PC-9 (cell line): ENCODE results near the gene MFAP3. TPM values are rescaled to one million over a fixed set of nuclear protein-coding genes. Genes with fewer than 3 reads are reported as not detected.
A peak's percentile ranks its signal among the peaks of the same experiment; 100 is the strongest.
"Not testable (repeated sequence)": the region's sequence is repeated elsewhere in the genome, so short reads cannot be mapped to it uniquely, and the experiment has no call there.

Experiments
- BruUV-seq: library from RNA; stranded (reverse); fragments of 400-500 nt; replicated peaks from 2 replicates; lab custom pipeline; 2021; lab: Mats Ljungman, UMichigan
- CTCF ChIA-PET: fragments of 300-600 bp; sonication (Branson Sonifier 250); formaldehyde crosslinking; loops from one replicate; lab custom pipeline; 2022; ENCODE audit warnings: antibody characterized with exemption; lab: Charles Lee
- POLR2A ChIA-PET: fragments of 300-600 bp; sonication (Branson Sonifier 250); formaldehyde crosslinking; loops from one replicate; lab custom pipeline; 2022; ENCODE audit warnings: antibody characterized with exemption; ENCODE audit not compliant: unreplicated experiment; lab: Charles Lee
- DNase-seq, 2 experiments: peaks; one replicate each; pipeline versions ENCODE4 v3.0.0 to v3.0.0-alpha.2; 2015 to 2022; ENCODE audit warnings: mixed read lengths in 1 of 2
- H2AFZ ChIP-seq: fragments of 200-600 bp; sonication (generic); 2 replicates; pipeline ENCODE4 v1.8.1; 2017; ENCODE audit warnings: antibody characterized with exemption
- H3F3A ChIP-seq: fragments of 200-600 bp; sonication (generic); 2 replicates; pipeline ENCODE4 v1.8.1; 2017; ENCODE audit warnings: antibody characterized with exemption, mild to moderate bottlenecking, low read depth; ENCODE audit not compliant: insufficient read depth
- H3K27ac ChIP-seq: fragments of 200-600 bp; sonication (generic); 2 replicates; pipeline ENCODE4 v1.6.1; 2016; ENCODE audit warnings: mixed run types
- H3K27me3 ChIP-seq: fragments of 200-600 bp; sonication (generic); 2 replicates; pipeline ENCODE4 v1.6.1; 2016; ENCODE audit warnings: low read depth, mixed run types; ENCODE audit not compliant: insufficient read depth
- H3K36me3 ChIP-seq: fragments of 200-600 bp; sonication (generic); 2 replicates; pipeline ENCODE4 v1.6.1; 2016; ENCODE audit warnings: low read depth, mixed run types
- H3K4me1 ChIP-seq: fragments of 200-600 bp; sonication (generic); replicated peaks from 2 replicates; pipeline ENCODE4 v1.6.1; 2016; ENCODE audit warnings: mixed run types; ENCODE audit not compliant: insufficient read depth
- H3K4me2 ChIP-seq: fragments of 200-600 bp; sonication (generic); 2 replicates; pipeline ENCODE4 v1.6.1; 2017; ENCODE audit warnings: mixed run types
- H3K4me3 ChIP-seq: fragments of 200-600 bp; sonication (generic); 2 replicates; pipeline ENCODE4 v1.6.1; 2016; ENCODE audit warnings: mixed run types
- H3K79me2 ChIP-seq: fragments of 200-600 bp; sonication (generic); 2 replicates; pipeline ENCODE4 v1.6.1; 2017; ENCODE audit warnings: low read depth, mixed run types
- H3K9me2 ChIP-seq: fragments of 200-600 bp; sonication (generic); 2 replicates; pipeline ENCODE4 v1.8.1; 2017; ENCODE audit warnings: mild to moderate bottlenecking; ENCODE audit not compliant: insufficient read depth
- H3K9me3 ChIP-seq: fragments of 200-600 bp; sonication (generic); 2 replicates; pipeline ENCODE4 v1.8.1; 2016; ENCODE audit warnings: low read depth; ENCODE audit not compliant: insufficient read depth
- H4K20me1 ChIP-seq: fragments of 200-600 bp; sonication (generic); 2 replicates; pipeline ENCODE4 v1.8.1; 2017; ENCODE audit not compliant: insufficient read depth
- EZH2 ChIP-seq: fragments of 200-600 bp; sonication (generic); IDR thresholded peaks from 2 replicates; pipeline ENCODE4 v1.8.0; 2017; ENCODE audit warnings: antibody characterized with exemption, low read depth
- intact Hi-C: fragments of 100-400 bp; cut with micrococcal nuclease; formaldehyde crosslinking; loops from one replicate; pipeline ENCODE4 v1.10.0; 2022; ENCODE audit not compliant: unreplicated experiment
- total RNA-seq: library from RNA; stranded (reverse); gene quantifications from 2 replicates; pipeline ENCODE4 v1.2.3, GENCODE V29; 2021
- TF ChIP-seq, protein P1 (sequence below): fragments of 200-600 bp; sonication (generic); conservative IDR thresholded peaks from 2 replicates; pipeline ENCODE4 v1.6.1; 2017; ENCODE audit warnings: mixed run types, antibody characterized with exemption, mild to moderate bottlenecking, moderate library complexity

The MFAP3 gene
- total RNA-seq, 1 experiment from 2014 or later: 29.3 TPM

DNA sequence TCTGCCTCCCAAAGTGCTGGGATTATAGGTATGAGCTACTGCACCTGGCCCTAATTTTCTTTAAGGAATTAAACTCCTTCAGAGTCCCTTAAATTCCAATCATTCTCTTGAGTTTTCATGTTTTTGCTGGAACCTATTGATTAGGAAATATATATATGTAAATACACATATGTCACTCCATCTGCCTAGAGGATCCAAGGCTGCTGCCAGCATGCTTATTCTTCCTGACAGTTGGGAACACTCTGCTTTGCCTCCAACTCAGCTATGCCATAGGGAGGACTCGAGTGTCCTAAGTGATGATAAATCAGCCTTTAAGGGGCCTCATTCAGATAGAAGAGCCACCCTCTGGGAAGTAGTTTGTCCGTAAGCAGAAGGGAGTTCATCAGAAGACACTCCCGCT is 21.8 kb downstream of the MFAP3 start:
- Histone ChIP-seq H3K79me2 (no peaks in the 10 kb centered on the region), H3K27ac (no peak overlapping the region), H2AFZ (no peak overlapping the region), H3K9me3 (no peaks in the 10 kb centered on the region), H3K36me3 (0 out of 2 replicates have a peak, but pooled peaks cover 3% of the 10 kb centered on the region), H3K4me2 (no peak overlapping the region), H3K27me3 (no peaks in the 10 kb centered on the region), H3K4me3 (no peak overlapping the region), H3F3A (peaks cover 22% of the 10 kb centered on the region), H3K9me2 (no peaks in the 10 kb centered on the region), H4K20me1 (peaks cover 11% of the 10 kb centered on the region), H3K4me1 (peaks cover 21% of the 10 kb centered on the region)
- intact Hi-C loops: no loop called here
- TF ChIP-seq, protein P1, sequence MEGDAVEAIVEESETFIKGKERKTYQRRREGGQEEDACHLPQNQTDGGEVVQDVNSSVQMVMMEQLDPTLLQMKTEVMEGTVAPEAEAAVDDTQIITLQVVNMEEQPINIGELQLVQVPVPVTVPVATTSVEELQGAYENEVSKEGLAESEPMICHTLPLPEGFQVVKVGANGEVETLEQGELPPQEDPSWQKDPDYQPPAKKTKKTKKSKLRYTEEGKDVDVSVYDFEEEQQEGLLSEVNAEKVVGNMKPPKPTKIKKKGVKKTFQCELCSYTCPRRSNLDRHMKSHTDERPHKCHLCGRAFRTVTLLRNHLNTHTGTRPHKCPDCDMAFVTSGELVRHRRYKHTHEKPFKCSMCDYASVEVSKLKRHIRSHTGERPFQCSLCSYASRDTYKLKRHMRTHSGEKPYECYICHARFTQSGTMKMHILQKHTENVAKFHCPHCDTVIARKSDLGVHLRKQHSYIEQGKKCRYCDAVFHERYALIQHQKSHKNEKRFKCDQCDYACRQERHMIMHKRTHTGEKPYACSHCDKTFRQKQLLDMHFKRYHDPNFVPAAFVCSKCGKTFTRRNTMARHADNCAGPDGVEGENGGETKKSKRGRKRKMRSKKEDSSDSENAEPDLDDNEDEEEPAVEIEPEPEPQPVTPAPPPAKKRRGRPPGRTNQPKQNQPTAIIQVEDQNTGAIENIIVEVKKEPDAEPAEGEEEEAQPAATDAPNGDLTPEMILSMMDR: no peak
- no peak for TF ChIP-seq EZH2
- ChIA-PET CTCF (no interaction called here), POLR2A (no interaction called here)
- no peak for DNase-seq
- BruUV-seq: no TSS peak

- Histone ChIP-seq H3K4me3 (no peak overlapping the region), H3F3A (peaks cover 4% of the 10 kb centered on the region; the same call in 1 of the 2 replicates), H3K27ac (no peak overlapping the region), H3K9me2 (0 out of 2 replicates have a peak, but pooled peaks cover 4% of the 10 kb centered on the region), H3K36me3 (no peaks in the 10 kb centered on the region), H3K79me2 (no peaks in the 10 kb centered on the region), H3K4me2 (no peak overlapping the region), H4K20me1 (peaks cover 3% of the 10 kb centered on the region; the same call in 1 of the 2 replicates), H3K27me3 (no peaks in the 10 kb centered on the region), H3K4me1 (peaks cover 8% of the 10 kb centered on the region), H2AFZ (no peak overlapping the region), H3K9me3 (no peaks in the 10 kb centered on the region)
- CTCF ChIA-PET: no interaction called here
- POLR2A ChIA-PET: no interaction called here
- DNase-seq: no peak
- no peak for TF ChIP-seq EZH2
- TF ChIP-seq, protein P1: no peak
- intact Hi-C loops: no loop called here
- no TSS peak for BruUV-seq
Measured at GRCh38 chr5:154063372-154063771, 24.6 kb downstream of the MFAP3 start.

DNA sequence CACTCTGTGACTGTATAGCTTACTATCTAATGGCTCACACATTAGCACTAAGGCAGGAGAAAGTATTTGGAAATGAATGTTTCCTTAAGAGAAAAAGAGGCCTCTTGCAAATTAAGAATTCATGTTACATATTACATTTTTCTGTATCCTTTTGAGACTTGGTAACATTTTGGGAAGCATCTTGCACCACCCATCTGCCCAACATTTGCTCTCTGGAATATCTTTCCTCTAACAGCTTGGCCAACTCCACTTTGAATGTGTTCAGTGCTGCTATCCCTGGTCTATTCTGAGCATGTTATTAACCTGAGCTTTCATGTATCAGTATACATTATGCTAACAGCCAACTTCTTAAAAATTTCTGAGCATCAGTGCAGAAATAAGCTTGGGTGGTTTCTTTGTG is 27.2 kb downstream of the MFAP3 start:
- Histone ChIP-seq H3K4me1 (no peaks in the 10 kb centered on the region; the same call in 1 of the 2 replicates), H3K36me3 (no peaks in the 10 kb centered on the region), H3K9me3 (no peaks in the 10 kb centered on the region), H2AFZ (no peak overlapping the region), H3K4me3 (no peak overlapping the region), H3F3A (no peaks in the 10 kb centered on the region), H3K4me2 (no peak overlapping the region), H3K27ac (no peak overlapping the region), H3K9me2 (0 out of 2 replicates have a peak, but pooled peaks cover 4% of the 10 kb centered on the region), H3K27me3 (no peaks in the 10 kb centered on the region), H4K20me1 (no peaks in the 10 kb centered on the region), H3K79me2 (no peaks in the 10 kb centered on the region)
- TF ChIP-seq, protein P1: no peak
- TF ChIP-seq EZH2: no peak
- ChIA-PET POLR2A (no interaction called here), CTCF (no interaction called here)
- intact Hi-C loops: no loop called here
- no peak for DNase-seq
- BruUV-seq: no TSS peak

- H3K4me3 ChIP-seq, H3K9me2 ChIP-seq, H3F3A ChIP-seq, H3K4me2 ChIP-seq, H3K27me3 ChIP-seq, H3K27ac ChIP-seq, H4K20me1 ChIP-seq, H3K4me1 ChIP-seq, BruUV-seq, H3K36me3 ChIP-seq, H3K9me3 ChIP-seq, H3K79me2 ChIP-seq, H2AFZ ChIP-seq: not testable (repeated sequence)
- intact Hi-C loops: loop anchor here (5.0 kb wide), 2 partner anchors 93 to 392 kb away; no protein-coding TSS in a partner anchor
- POLR2A ChIA-PET: interaction anchor here (0.6 kb wide), 1 partner anchor 12 kb away, joined by 6 read pairs; no protein-coding TSS in a partner anchor
- DNase-seq: peak in 1 of 2 experiments; percentile 55
- CTCF ChIA-PET: interaction anchor here (0.7 kb wide), 1 partner anchor 247 kb away, joined by 3 read pairs; no protein-coding TSS in a partner anchor
Measured at GRCh38 chr5:154069854-154070253, 31.1 kb downstream of the MFAP3 start.
